ENCODE measurements around the gene PPM1B.

- TF ChIP-seq CTCF (IDR thresholded peaks at IDR 0.05) (no peak), POLR2A (IDR thresholded peaks at IDR 0.05) (no peak)
Observed at GRCh38 chr2:44267269-44267795, 98.7 kb downstream of the PPM1B start.
